Fibroblast of lung (primary cell): Measurements from ENCODE around the gene SNRK. TPM values are rescaled to one million over a fixed set of nuclear protein-coding genes. Genes with fewer than 3 reads are reported as not detected.

ENCODE experiments used
- DNase-seq, 2 donors: peaks; one replicate each; pipeline versions ENCODE4 v3.0.0 to v3.0.0-alpha.2; 2010; ENCODE audit warnings: low read depth in 2 of 2
- H2AFZ ChIP-seq: 2 replicates; pipeline ENCODE4 v1.5.1; 2012; ENCODE audit warnings: low read length, control low read depth, inconsistent platforms
- H3K27ac ChIP-seq: 2 replicates; pipeline ENCODE4 v1.5.1; 2011; ENCODE audit warnings: low read length, control low read depth; ENCODE audit not compliant: insufficient read depth
- H3K27me3 ChIP-seq: 2 replicates; pipeline ENCODE4 v1.5.1; 2011; ENCODE audit warnings: mild to moderate bottlenecking, low read length; ENCODE audit not compliant: control insufficient read depth, insufficient read depth
- H3K36me3 ChIP-seq: 2 replicates; pipeline ENCODE4 v1.5.1; 2011; ENCODE audit warnings: low read length; ENCODE audit not compliant: control insufficient read depth, insufficient read depth
- H3K4me1 ChIP-seq: 2 replicates; pipeline ENCODE4 v1.5.1; 2011; ENCODE audit warnings: low read length; ENCODE audit not compliant: control insufficient read depth, insufficient read depth; ENCODE audit errors: extremely low read depth
- H3K4me2 ChIP-seq: 2 replicates; pipeline ENCODE4 v1.5.1; 2011; ENCODE audit warnings: low read length, control low read depth; ENCODE audit not compliant: insufficient read depth; ENCODE audit errors: extremely low read depth
- H3K4me3 ChIP-seq, 4 experiments: fragments of 200-600 bp in 1 of 4; sonication (generic) in 1 of 4; replicated peaks in 1 of 4; 2 replicates each; pipeline ENCODE4 v1.5.1; 2011 to 2016; ENCODE audit warnings: low read length in 4 of 4, low read depth in 3 of 4, mild to moderate bottlenecking in 3 of 4, control low read depth in 2 of 4, inconsistent platforms in 1 of 4, mixed read lengths in 1 of 4; ENCODE audit not compliant: insufficient read depth in 1 of 4; ENCODE audit errors: control extremely low read depth in 1 of 4
- H3K79me2 ChIP-seq: 2 replicates; pipeline ENCODE4 v1.5.1; 2012; ENCODE audit warnings: mild to moderate bottlenecking, low read length, inconsistent platforms; ENCODE audit not compliant: control insufficient read depth, insufficient read depth
- H3K9ac ChIP-seq: 2 replicates; pipeline ENCODE4 v1.5.1; 2011; ENCODE audit warnings: mild to moderate bottlenecking, low read length, control low read depth; ENCODE audit not compliant: insufficient read depth
- H3K9me3 ChIP-seq: 2 replicates; pipeline ENCODE4 v1.5.1; 2012; ENCODE audit warnings: low read depth, low read length; ENCODE audit not compliant: control insufficient read depth, insufficient read depth
- H4K20me1 ChIP-seq: 2 replicates; pipeline ENCODE4 v1.5.1; 2011; ENCODE audit warnings: low read length; ENCODE audit not compliant: control insufficient read depth, insufficient read depth; ENCODE audit errors: extremely low read depth
- EZH2 ChIP-seq: IDR thresholded peaks from 2 replicates; pipeline ENCODE4 v1.5.1; 2012; ENCODE audit warnings: low read length, control low read depth, mild to moderate bottlenecking; ENCODE audit errors: missing control alignments
- polyA plus RNA-seq, 2 donors: library from polyadenylated mRNA; depleted of rRNA in 1 of 2; stranded (reverse) in 1 of 2; unstranded in 1 of 2; fragments of >200 nt; gene quantifications; 2 replicates each; pipeline ENCODE4 v1.2.1, GENCODE V29; 2011 to 2012; ENCODE audit warnings: missing spikeins in 1 of 2
- total RNA-seq: library from RNA; depleted of rRNA; stranded (reverse); fragments of >200 nt; gene quantifications from 2 replicates; pipeline ENCODE4 v1.2.1, GENCODE V29; 2014
- TF ChIP-seq, protein P1 (sequence below), 2 donors: IDR thresholded peaks in 1 of 2; conservative IDR thresholded peaks in 1 of 2; 1 replicate in 1 of 2; 2 replicates in 1 of 2; pipeline ENCODE4 v1.5.1; 2011 to 2012; ENCODE audit warnings: low read length in 2 of 2, control low read depth in 1 of 2, inconsistent platforms in 1 of 2, low read depth in 1 of 2, mild to moderate bottlenecking in 1 of 2

Gene SNRK
- total and polyA plus RNA-seq, 2 donors (not counting 1 experiment from before 2014, with no cell fraction given) = 11.9 to 22.6 TPM

DNA sequence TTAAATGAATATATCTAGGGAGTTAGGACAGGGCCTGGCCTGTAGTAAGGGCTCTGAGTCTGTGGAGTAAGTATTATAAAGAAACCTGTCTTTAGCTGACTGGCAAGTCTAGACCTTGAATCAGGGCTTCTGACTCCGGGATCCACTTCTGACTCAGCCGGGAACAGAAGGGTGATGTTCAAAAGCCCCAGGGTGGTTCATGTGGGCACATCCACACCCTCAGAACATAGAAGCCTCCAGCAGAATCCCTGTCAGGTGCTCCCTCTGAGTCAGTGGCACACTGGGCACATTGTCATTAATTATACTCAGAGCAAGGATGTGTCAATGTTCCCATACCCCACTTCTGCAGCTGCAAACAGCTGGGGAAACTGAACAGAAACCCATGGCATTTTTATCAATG is 26.7 kb upstream of the SNRK start:
- H3K27me3 ChIP-seq = peaks cover 2% of the 10 kb centered on the region
- H3K79me2 ChIP-seq = no peaks in the 10 kb centered on the region
- TF ChIP-seq EZH2 = no peak
- TF ChIP-seq, protein P1, sequence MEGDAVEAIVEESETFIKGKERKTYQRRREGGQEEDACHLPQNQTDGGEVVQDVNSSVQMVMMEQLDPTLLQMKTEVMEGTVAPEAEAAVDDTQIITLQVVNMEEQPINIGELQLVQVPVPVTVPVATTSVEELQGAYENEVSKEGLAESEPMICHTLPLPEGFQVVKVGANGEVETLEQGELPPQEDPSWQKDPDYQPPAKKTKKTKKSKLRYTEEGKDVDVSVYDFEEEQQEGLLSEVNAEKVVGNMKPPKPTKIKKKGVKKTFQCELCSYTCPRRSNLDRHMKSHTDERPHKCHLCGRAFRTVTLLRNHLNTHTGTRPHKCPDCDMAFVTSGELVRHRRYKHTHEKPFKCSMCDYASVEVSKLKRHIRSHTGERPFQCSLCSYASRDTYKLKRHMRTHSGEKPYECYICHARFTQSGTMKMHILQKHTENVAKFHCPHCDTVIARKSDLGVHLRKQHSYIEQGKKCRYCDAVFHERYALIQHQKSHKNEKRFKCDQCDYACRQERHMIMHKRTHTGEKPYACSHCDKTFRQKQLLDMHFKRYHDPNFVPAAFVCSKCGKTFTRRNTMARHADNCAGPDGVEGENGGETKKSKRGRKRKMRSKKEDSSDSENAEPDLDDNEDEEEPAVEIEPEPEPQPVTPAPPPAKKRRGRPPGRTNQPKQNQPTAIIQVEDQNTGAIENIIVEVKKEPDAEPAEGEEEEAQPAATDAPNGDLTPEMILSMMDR (conservative IDR thresholded peaks at IDR 0.05 in 1 of 2, IDR thresholded peaks at IDR 0.05 in 1 of 2; ENCODE audit: low read depth in 1 of 2, low read length in 2 of 2) = no peak
- no peak overlapping the region for H2AFZ ChIP-seq
- H4K20me1 ChIP-seq = no peaks in the 10 kb centered on the region
- no peak overlapping the region for H3K4me2 ChIP-seq
- H3K9me3 ChIP-seq = no peaks in the 10 kb centered on the region
- H3K27ac ChIP-seq = no peak overlapping the region
- H3K9ac ChIP-seq = no peak overlapping the region
- no peaks in the 10 kb centered on the region for H3K36me3 ChIP-seq
- H3K4me1 ChIP-seq = no peaks in the 10 kb centered on the region
- DNase-seq = no peak
- no peak overlapping the region for H3K4me3 ChIP-seq

- H3K4me1 ChIP-seq = no peaks in the 10 kb centered on the region
- no peak overlapping the region for H3K9ac ChIP-seq
Observed at GRCh38 chr3:43260412-43260811, 25.9 kb upstream of the SNRK start.

GRCh38 chr3:43262194-43262593 is 24.1 kb upstream of the SNRK start:
- Histone ChIP-seq H3K27me3 (no peaks in the 10 kb centered on the region), H3K9ac (no peak overlapping the region), H3K4me1 (no peaks in the 10 kb centered on the region), H3K9me3 (no peaks in the 10 kb centered on the region), H3K79me2 (no peaks in the 10 kb centered on the region), H4K20me1 (no peaks in the 10 kb centered on the region), H3K4me2 (no peak overlapping the region), H2AFZ (no peak overlapping the region), H3K4me3 (no peak overlapping the region), H3K36me3 (no peaks in the 10 kb centered on the region), H3K27ac (no peak overlapping the region)
- TF ChIP-seq EZH2 = no peak
- TF ChIP-seq, protein P1 (conservative IDR thresholded peaks at IDR 0.05 in 1 of 2, IDR thresholded peaks at IDR 0.05 in 1 of 2; ENCODE audit: low read depth in 1 of 2, low read length in 2 of 2) = no peak
- no peak for DNase-seq

More at GRCh38 chr3:43260412-43260811, 25.9 kb upstream of the SNRK start:
- no peaks in the 10 kb centered on the region for H3K9me3 ChIP-seq
- H2AFZ ChIP-seq = no peak overlapping the region
- no peaks in the 10 kb centered on the region for H3K27me3 ChIP-seq
- no peak overlapping the region for H3K4me2 ChIP-seq
- no peak overlapping the region for H3K4me3 ChIP-seq
- DNase-seq = no peak
- TF ChIP-seq EZH2 = no peak
- TF ChIP-seq, protein P1 (conservative IDR thresholded peaks at IDR 0.05 in 1 of 2, IDR thresholded peaks at IDR 0.05 in 1 of 2; ENCODE audit: low read depth in 1 of 2, low read length in 2 of 2) = no peak
- no peaks in the 10 kb centered on the region for H3K36me3 ChIP-seq
- H3K27ac ChIP-seq = no peak overlapping the region
- no peaks in the 10 kb centered on the region for H3K79me2 ChIP-seq
- H4K20me1 ChIP-seq = no peaks in the 10 kb centered on the region
